HepG2 (cell line): ENCODE measurements around the gene DCK. TPM values are rescaled to one million over a fixed set of nuclear protein-coding genes. Genes with fewer than 3 reads are reported as not detected.
A peak's percentile ranks its signal among the peaks of the same experiment; 100 is the strongest.

Source experiments
- ARNT2 ChIP-seq: sonication (generic); formaldehyde crosslinking; IDR thresholded peaks from 2 replicates; pipeline ENCODE4 v1.8.0; 2022; ENCODE audit warnings: mild to moderate bottlenecking, low read depth, missing genetic modification reagents, moderate library complexity
- HIVEP1 ChIP-seq: sonication (generic); formaldehyde crosslinking; IDR thresholded peaks from 2 replicates; pipeline ENCODE4 v1.4.0; 2020; ENCODE audit warnings: mild to moderate bottlenecking, missing genetic modification reagents
- HOXD1 ChIP-seq: sonication (generic); formaldehyde crosslinking; IDR thresholded peaks from 2 replicates; pipeline ENCODE4 v1.5.0; 2020; ENCODE audit warnings: missing genetic modification reagents
- IKZF1 ChIP-seq: fragments of 450-650 bp; IDR thresholded peaks from 2 replicates; pipeline ENCODE4 v1.7.1; 2016
- JUNB ChIP-seq: sonication (generic); formaldehyde crosslinking; IDR thresholded peaks from 2 replicates; pipeline ENCODE4 v1.8.0; 2022; ENCODE audit warnings: missing genetic modification reagents, mild to moderate bottlenecking, borderline replicate concordance
- KDM3A ChIP-seq: IDR thresholded peaks from 2 replicates; pipeline ENCODE4 v1.6.1; 2018; ENCODE audit warnings: low read depth, missing compliant biosample characterization
- MTA1 ChIP-seq: sonication (generic); formaldehyde crosslinking; IDR thresholded peaks from 2 replicates; pipeline ENCODE4 v1.4.0; 2020; ENCODE audit warnings: missing genetic modification reagents, mild to moderate bottlenecking, borderline replicate concordance
- MTF2 ChIP-seq: sonication (generic); formaldehyde crosslinking; IDR thresholded peaks from 2 replicates; pipeline ENCODE4 v1.5.0; 2020; ENCODE audit warnings: missing genetic modification reagents, borderline replicate concordance
- PRPF4 ChIP-seq: fragments of 200-400 bp; formaldehyde crosslinking; IDR thresholded peaks from 2 replicates; pipeline ENCODE4 v1.6.1; 2016; ENCODE audit warnings: low read length, low read depth; ENCODE audit not compliant: poor library complexity, severe bottlenecking
- RFX5 ChIP-seq: IDR thresholded peaks from 2 replicates; pipeline ENCODE4 v1.6.1; 2011; ENCODE audit warnings: low read depth, low read length, improper control_type of control experiment
- SNRNP70 ChIP-seq: fragments of 200-400 bp; formaldehyde crosslinking; IDR thresholded peaks from 2 replicates; pipeline ENCODE4 v1.6.1; 2017; ENCODE audit warnings: mild to moderate bottlenecking, low read depth, low read length, moderate library complexity
- TAF15 ChIP-seq: fragments of 200-400 bp; formaldehyde crosslinking; IDR thresholded peaks from one replicate; pipeline ENCODE4 v1.6.1; 2018; ENCODE audit warnings: mild to moderate bottlenecking, low read depth, low read length; ENCODE audit not compliant: poor library complexity, severe bottlenecking
- ZNF205 ChIP-seq: IDR thresholded peaks from 2 replicates; pipeline ENCODE4 v1.6.1; 2018; ENCODE audit warnings: missing biosample characterization, missing genetic modification reagents
- ZNF460 ChIP-seq: sonication (generic); formaldehyde crosslinking; IDR thresholded peaks from 2 replicates; pipeline ENCODE4 v1.5.1; 2020; ENCODE audit warnings: missing genetic modification reagents, mild to moderate bottlenecking, borderline replicate concordance
- ZNF660 ChIP-seq: sonication (generic); formaldehyde crosslinking; IDR thresholded peaks from 2 replicates; pipeline ENCODE4 v1.5.1; 2020; ENCODE audit warnings: mild to moderate bottlenecking, low read depth, missing genetic modification reagents, borderline replicate concordance
- ZNF674 ChIP-seq: sonication (generic); formaldehyde crosslinking; IDR thresholded peaks from 2 replicates; pipeline ENCODE4 v1.5.0; 2020; ENCODE audit warnings: low read depth, mild to moderate bottlenecking, missing genetic modification reagents
- ZSCAN25 ChIP-seq: sonication (generic); formaldehyde crosslinking; IDR thresholded peaks from 2 replicates; pipeline ENCODE4 v1.8.0; 2022; ENCODE audit warnings: mild to moderate bottlenecking, missing genetic modification reagents
- polyA plus RNA-seq, 8 experiments: library from polyadenylated mRNA; depleted of rRNA in 3 of 8; stranded (reverse) in 7 of 8; unstranded in 1 of 8; fragments of >200 nt; fragmentation: Illumina TruSeq in 4 of 8; extraction: Trizol in 4 of 8; gene quantifications; 2 replicates each; pipeline versions ENCODE4 v1.2.1 to v1.2.3, GENCODE V29; 2011 to 2016; ENCODE audit warnings: low read depth in 4 of 8, missing spikeins in 1 of 8, mixed read lengths in 1 of 8; ENCODE audit not compliant: insufficient read depth in 1 of 8
- total RNA-seq, 5 experiments: library from RNA; depleted of rRNA; stranded (reverse); fragments of >200 nt; fragmentation: Illumina TruSeq; extraction: Trizol; gene quantifications; 2 replicates each; pipeline ENCODE4 v1.2.3, GENCODE V29; 2016; ENCODE audit warnings: low read depth in 1 of 5
- TF ChIP-seq, protein P1 (sequence below), 2 experiments: fragments of 450-650 bp in 1 of 2; sonication (generic) in 1 of 2; formaldehyde crosslinking; IDR thresholded peaks; 2 replicates each; pipeline versions ENCODE4 v1.5.0 to v1.8.0; 2020 to 2022; ENCODE audit warnings: mild to moderate bottlenecking in 1 of 2, missing genetic modification reagents in 1 of 2
- TF ChIP-seq, protein P2 (sequence below): sonication (generic); formaldehyde crosslinking; conservative IDR thresholded peaks from 2 replicates; pipeline ENCODE4 v1.4.0; 2020; ENCODE audit warnings: missing genetic modification reagents
- TF ChIP-seq, protein P3 (sequence below): sonication (generic); formaldehyde crosslinking; IDR thresholded peaks from 2 replicates; pipeline ENCODE4 v1.5.1; 2020; ENCODE audit warnings: missing genetic modification reagents, mild to moderate bottlenecking, borderline replicate concordance
- TF ChIP-seq, protein P4 (sequence below): sonication (generic); formaldehyde crosslinking; IDR thresholded peaks from 2 replicates; pipeline ENCODE4 v1.9.0; 2022; ENCODE audit warnings: missing genetic modification reagents, mild to moderate bottlenecking, borderline replicate concordance
- TF ChIP-seq, protein P5 (sequence below): sonication (generic); formaldehyde crosslinking; conservative IDR thresholded peaks from 2 replicates; pipeline ENCODE4 v1.8.0; 2022; ENCODE audit warnings: low read depth, missing genetic modification reagents

Gene DCK
- total and polyA plus RNA-seq, 2 of the 13 experiments (the other 11 are each of a cell fraction or from before 2014, with no cell fraction given), result 5.7 to 21.8 TPM

DNA sequence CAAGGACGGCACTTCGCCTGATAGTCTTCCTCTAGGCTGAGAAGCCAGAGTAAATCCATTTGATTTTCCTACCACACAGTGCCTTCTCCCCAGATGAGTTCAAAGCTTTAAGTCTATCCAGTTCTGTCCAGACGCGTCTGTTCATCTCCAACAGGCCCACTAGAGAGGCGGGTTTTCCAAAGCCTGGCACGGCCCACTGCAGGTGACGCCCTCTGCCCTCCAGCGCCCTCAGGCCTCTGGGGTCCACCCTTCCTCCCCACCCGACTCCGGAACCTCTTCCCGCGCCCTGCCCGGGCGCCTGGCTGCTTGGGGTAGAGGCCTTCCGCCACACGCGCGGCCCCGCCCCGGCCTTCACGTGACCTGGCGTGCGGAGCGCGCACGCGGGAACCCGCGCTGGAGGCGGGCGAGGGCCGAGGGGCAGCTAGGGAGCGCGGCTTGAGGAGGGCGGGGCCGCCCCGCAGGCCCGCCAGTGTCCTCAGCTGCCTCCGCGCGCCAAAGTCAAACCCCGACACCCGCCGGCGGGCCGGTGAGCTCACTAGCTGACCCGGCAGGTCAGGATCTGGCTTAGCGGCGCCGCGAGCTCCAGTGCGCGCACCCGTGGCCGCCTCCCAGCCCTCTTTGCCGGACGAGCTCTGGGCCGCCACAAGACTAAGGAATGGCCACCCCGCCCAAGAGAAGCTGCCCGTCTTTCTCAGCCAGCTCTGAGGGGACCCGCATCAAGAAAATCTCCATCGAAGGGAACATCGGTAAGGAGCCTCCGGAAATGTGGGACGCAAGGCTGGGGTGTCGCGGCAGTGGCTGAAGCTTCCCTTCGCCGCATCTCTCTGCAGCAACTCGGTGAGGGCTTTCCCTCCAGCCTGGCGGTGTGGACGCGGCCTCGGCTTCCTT is at the start of gene DCK (continued):
- TF ChIP-seq ZNF460 (CRISPR knock-in tag) (no peak), SNRNP70 (no peak), ZSCAN25 (no peak), HOXD1 (CRISPR knock-in tag) (peak; percentile 45; the same call in 1 of the 2 replicates), IKZF1 (no peak), MTA1 (CRISPR knock-in tag) (peak; percentile 75), KDM3A (CRISPR knock-in tag) (no peak), ARNT2 (CRISPR knock-in tag) (no peak), PRPF4 (no peak), MTF2 (CRISPR knock-in tag) (0 out of 2 replicates have a peak, but pooled peaks have one; percentile 57), RFX5 (no peak), ZNF660 (no peak; the same call in 1 of the 2 replicates), ZNF205 (CRISPR knock-in tag) (peak; percentile 23), ZNF674 (CRISPR knock-in tag) (no peak), TAF15 (peak; percentile 71), JUNB (CRISPR knock-in tag) (no peak), HIVEP1 (CRISPR knock-in tag) (no peak; the same call in 1 of the 2 replicates)
- TF ChIP-seq, protein P1, sequence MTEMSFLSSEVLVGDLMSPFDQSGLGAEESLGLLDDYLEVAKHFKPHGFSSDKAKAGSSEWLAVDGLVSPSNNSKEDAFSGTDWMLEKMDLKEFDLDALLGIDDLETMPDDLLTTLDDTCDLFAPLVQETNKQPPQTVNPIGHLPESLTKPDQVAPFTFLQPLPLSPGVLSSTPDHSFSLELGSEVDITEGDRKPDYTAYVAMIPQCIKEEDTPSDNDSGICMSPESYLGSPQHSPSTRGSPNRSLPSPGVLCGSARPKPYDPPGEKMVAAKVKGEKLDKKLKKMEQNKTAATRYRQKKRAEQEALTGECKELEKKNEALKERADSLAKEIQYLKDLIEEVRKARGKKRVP (CRISPR knock-in tag; IDR thresholded peaks at IDR 0.05), result peak in 1 of 2 experiments; percentile 32; a peak in 1 of 4 replicates
- TF ChIP-seq, protein P2, sequence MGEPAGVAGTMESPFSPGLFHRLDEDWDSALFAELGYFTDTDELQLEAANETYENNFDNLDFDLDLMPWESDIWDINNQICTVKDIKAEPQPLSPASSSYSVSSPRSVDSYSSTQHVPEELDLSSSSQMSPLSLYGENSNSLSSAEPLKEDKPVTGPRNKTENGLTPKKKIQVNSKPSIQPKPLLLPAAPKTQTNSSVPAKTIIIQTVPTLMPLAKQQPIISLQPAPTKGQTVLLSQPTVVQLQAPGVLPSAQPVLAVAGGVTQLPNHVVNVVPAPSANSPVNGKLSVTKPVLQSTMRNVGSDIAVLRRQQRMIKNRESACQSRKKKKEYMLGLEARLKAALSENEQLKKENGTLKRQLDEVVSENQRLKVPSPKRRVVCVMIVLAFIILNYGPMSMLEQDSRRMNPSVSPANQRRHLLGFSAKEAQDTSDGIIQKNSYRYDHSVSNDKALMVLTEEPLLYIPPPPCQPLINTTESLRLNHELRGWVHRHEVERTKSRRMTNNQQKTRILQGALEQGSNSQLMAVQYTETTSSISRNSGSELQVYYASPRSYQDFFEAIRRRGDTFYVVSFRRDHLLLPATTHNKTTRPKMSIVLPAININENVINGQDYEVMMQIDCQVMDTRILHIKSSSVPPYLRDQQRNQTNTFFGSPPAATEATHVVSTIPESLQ (CRISPR knock-in tag), result no peak
- TF ChIP-seq, protein P3, sequence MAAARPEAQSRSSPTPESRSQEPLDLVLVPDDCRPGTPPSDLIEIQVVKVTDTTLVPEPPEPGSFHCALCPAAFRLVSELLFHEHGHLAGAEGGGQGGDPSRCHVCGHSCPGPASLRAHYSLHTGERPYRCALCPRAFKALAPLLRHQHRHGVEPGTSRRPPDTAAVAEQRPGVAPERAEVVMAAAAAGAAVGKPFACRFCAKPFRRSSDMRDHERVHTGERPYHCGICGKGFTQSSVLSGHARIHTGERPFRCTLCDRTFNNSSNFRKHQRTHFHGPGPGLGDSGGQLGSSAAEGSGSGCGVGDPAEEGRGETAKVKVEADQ (CRISPR knock-in tag), result peak; percentile 42; the same call in 1 of the 2 replicates
- TF ChIP-seq, protein P4, sequence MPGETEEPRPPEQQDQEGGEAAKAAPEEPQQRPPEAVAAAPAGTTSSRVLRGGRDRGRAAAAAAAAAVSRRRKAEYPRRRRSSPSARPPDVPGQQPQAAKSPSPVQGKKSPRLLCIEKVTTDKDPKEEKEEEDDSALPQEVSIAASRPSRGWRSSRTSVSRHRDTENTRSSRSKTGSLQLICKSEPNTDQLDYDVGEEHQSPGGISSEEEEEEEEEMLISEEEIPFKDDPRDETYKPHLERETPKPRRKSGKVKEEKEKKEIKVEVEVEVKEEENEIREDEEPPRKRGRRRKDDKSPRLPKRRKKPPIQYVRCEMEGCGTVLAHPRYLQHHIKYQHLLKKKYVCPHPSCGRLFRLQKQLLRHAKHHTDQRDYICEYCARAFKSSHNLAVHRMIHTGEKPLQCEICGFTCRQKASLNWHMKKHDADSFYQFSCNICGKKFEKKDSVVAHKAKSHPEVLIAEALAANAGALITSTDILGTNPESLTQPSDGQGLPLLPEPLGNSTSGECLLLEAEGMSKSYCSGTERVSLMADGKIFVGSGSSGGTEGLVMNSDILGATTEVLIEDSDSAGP, result peak; percentile 92; the same call in 1 of the 2 replicates
- TF ChIP-seq, protein P5, sequence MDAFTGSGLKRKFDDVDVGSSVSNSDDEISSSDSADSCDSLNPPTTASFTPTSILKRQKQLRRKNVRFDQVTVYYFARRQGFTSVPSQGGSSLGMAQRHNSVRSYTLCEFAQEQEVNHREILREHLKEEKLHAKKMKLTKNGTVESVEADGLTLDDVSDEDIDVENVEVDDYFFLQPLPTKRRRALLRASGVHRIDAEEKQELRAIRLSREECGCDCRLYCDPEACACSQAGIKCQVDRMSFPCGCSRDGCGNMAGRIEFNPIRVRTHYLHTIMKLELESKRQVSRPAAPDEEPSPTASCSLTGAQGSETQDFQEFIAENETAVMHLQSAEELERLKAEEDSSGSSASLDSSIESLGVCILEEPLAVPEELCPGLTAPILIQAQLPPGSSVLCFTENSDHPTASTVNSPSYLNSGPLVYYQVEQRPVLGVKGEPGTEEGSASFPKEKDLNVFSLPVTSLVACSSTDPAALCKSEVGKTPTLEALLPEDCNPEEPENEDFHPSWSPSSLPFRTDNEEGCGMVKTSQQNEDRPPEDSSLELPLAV (CRISPR knock-in tag), result no peak
